GM19455 (cell line): ENCODE data around the gene DAPK1.

Source experiments
- ATAC-seq: cut with Tn5 transposase; IDR thresholded peaks from one replicate; pipeline ENCODE4 v1.9.1; 2021; ENCODE audit not compliant: unreplicated experiment

DAPK1 gene

GRCh38 chr9:87497604-87498045 lies at the start of gene DAPK1:
TSS of gene DAPK1 (plus strand) at chr9:87497867. CDS start at chr9:87499078, 1,211 bp downstream.
- ATAC-seq: peak; percentile 38

GRCh38 chr9:87451149-87451548 lies 46.5 kb upstream of the DAPK1 start:
- no peak for ATAC-seq

GRCh38 chr9:87455407-87455806 lies 42.3 kb upstream of the DAPK1 start:
- ATAC-seq: no peak

GRCh38 chr9:87461256-87461655 lies 36.4 kb upstream of the DAPK1 start:
- no peak for ATAC-seq

- peak; percentile 72 for ATAC-seq
Measured at GRCh38 chr9:87464110-87464991, 33.3 kb upstream of the DAPK1 start.

- ATAC-seq: no peak
Measured at GRCh38 chr9:87464992-87465378, 32.7 kb upstream of the DAPK1 start.

- ATAC-seq: no peak
Measured at GRCh38 chr9:87465816-87466215, 31.9 kb upstream of the DAPK1 start.

GRCh38 chr9:87467187-87467586 lies 30.5 kb upstream of the DAPK1 start:
- no peak for ATAC-seq

- ATAC-seq: no peak
Measured at GRCh38 chr9:87469793-87470465, 27.7 kb upstream of the DAPK1 start.

- no peak for ATAC-seq
Measured at GRCh38 chr9:87471746-87472145, 25.9 kb upstream of the DAPK1 start.

- no peak for ATAC-seq
Measured at GRCh38 chr9:87475463-87475862, 22.2 kb upstream of the DAPK1 start.

GRCh38 chr9:87478226-87478992 lies 19.3 kb upstream of the DAPK1 start:
- no peak for ATAC-seq

- peak; percentile 86 for ATAC-seq
Measured at GRCh38 chr9:87479801-87480201, 17.9 kb upstream of the DAPK1 start.

- no peak for ATAC-seq
Measured at GRCh38 chr9:87481890-87482855, 15.5 kb upstream of the DAPK1 start.

GRCh38 chr9:87490225-87490624 lies 7.4 kb upstream of the DAPK1 start:
- no peak for ATAC-seq

- ATAC-seq: no peak
Measured at GRCh38 chr9:87490907-87491306, 6.8 kb upstream of the DAPK1 start.

- no peak for ATAC-seq
Measured at GRCh38 chr9:87491523-87491922, 6.1 kb upstream of the DAPK1 start.

GRCh38 chr9:87492642-87493041 lies 5.0 kb upstream of the DAPK1 start:
- no peak for ATAC-seq

GRCh38 chr9:87494970-87495471 lies 2.6 kb upstream of the DAPK1 start:
- no peak for ATAC-seq

- no peak for ATAC-seq
Measured at GRCh38 chr9:87497080-87497603, 525 bp upstream of the DAPK1 start.
